Upper lobe of left lung (tissue), 4 donors: ENCODE data around the gene MARCHF3.

Source experiments
- EP300 ChIP-seq, 4 donors: sonication (generic); formaldehyde crosslinking; IDR thresholded peaks; one replicate each; pipeline ENCODE4 v1.5.1; 2017; ENCODE audit warnings: antibody characterized with exemption in 4 of 4, control low read depth in 2 of 4
- POLR2A ChIP-seq, 4 donors: fragments of 450-650 bp; IDR thresholded peaks; one replicate each; pipeline ENCODE4 v1.5.1; 2016 to 2017; ENCODE audit warnings: antibody characterized with exemption in 4 of 4, mild to moderate bottlenecking in 2 of 4
- TF ChIP-seq, protein P1 (sequence below), 6 experiments: fragments of 450-650 bp in 4 of 6; fragments of 200-600 bp in 2 of 6; sonication (generic) in 2 of 6; IDR thresholded peaks; one replicate each; pipeline ENCODE4 v1.5.1; 2016 to 2019; ENCODE audit warnings: antibody characterized with exemption in 6 of 6

DNA sequence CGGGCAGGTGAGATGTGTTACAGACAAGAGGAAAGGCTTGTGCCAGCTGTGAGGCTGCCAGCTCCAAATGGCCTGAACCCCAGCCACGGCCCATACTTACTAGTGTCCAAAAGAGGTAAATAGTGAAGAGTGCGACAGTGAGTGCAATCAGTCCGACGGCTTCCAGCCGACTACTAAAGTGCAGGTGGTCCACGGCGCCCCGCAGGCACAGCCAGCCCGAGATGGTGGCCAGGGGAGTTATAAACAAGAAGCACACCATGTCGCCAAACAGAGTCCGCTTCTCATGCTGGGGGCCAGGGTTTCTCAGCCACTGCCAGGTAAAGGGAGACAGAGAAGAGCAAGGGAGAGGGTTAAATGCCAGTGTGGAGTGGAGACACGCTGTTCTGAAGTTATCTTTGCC is 152.3 kb downstream of the MARCHF3 start:
- TF ChIP-seq, protein P1, sequence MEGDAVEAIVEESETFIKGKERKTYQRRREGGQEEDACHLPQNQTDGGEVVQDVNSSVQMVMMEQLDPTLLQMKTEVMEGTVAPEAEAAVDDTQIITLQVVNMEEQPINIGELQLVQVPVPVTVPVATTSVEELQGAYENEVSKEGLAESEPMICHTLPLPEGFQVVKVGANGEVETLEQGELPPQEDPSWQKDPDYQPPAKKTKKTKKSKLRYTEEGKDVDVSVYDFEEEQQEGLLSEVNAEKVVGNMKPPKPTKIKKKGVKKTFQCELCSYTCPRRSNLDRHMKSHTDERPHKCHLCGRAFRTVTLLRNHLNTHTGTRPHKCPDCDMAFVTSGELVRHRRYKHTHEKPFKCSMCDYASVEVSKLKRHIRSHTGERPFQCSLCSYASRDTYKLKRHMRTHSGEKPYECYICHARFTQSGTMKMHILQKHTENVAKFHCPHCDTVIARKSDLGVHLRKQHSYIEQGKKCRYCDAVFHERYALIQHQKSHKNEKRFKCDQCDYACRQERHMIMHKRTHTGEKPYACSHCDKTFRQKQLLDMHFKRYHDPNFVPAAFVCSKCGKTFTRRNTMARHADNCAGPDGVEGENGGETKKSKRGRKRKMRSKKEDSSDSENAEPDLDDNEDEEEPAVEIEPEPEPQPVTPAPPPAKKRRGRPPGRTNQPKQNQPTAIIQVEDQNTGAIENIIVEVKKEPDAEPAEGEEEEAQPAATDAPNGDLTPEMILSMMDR (IDR thresholded peaks at IDR 0.05), result no peak
- no peak for TF ChIP-seq POLR2A (IDR thresholded peaks at IDR 0.05)
- no peak for TF ChIP-seq EP300 (IDR thresholded peaks at IDR 0.05)
